HG03064 (cell line): ENCODE results near the gene PROCA1.
"Not testable (repeated sequence)": the region's sequence is repeated elsewhere in the genome, so short reads cannot be mapped to it uniquely, and the experiment has no call there.

Source experiments
- ATAC-seq: cut with Tn5 transposase; IDR thresholded peaks from one replicate; pipeline ENCODE4 v1.9.1; 2021; ENCODE audit warnings: low read depth; ENCODE audit not compliant: unreplicated experiment

Gene PROCA1

GRCh38 chr17:28744972-28745785 is 33.5 kb upstream of the PROCA1 start:
- ATAC-seq = no peak

GRCh38 chr17:28744104-28744971 is 32.6 kb upstream of the PROCA1 start:
- no peak for ATAC-seq

GRCh38 chr17:28743243-28744103 is 31.8 kb upstream of the PROCA1 start, which contains the start of gene TRAF4:
Gene TRAF4, plus strand, starts transcription at chr17:28744011. Its CDS starts 102 bp downstream, at chr17:28744113.
- ATAC-seq = peak; percentile 52

- ATAC-seq = no peak
Observed at GRCh38 chr17:28741358-28742349, 30.0 kb upstream of the PROCA1 start.

DNA sequence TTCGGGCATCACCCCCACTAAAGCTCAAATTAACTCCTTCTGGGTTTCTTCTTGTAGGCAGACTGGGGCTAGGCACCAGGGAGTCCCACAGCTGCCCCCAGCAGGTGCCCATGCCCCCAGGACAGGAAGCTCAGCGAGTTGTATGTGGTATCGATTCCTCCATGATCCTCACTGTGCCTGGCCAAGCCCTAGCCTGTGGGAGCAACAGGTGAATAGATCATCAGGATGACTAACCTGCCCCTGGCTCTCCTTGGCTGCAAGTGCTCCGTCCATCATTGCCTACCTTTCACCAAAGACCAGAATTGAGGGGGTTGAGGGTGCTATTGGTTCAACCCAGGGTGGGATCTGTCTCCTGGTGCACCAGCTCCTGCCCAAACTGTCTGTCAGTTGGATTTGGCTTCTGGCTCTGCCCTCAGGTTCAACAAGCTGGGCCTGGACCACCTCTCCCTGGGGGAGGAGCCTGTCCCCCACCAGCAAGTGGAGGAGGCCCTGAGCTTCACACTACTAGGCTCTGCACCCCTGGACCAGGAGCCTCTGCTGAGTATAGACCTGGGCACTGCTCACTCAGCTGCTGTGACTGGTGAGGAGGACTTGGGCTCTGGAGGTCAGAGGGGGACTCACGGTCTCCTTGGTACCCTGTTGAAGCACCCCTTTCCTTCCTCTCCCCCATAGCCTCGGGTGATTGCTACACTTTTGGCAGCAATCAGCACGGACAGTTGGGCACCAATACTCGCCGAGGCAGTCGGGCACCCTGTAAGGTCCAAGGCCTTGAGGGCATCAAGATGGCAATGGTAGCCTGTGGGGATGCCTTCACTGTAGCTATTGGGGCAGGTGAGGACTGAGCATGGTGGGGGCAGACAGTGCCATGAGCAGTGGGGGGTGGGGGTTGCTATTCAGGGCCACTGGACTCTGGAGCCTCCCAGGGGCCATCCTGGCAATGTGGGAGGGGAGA is 29.0 kb upstream of the PROCA1 start:
- no peak for ATAC-seq

- ATAC-seq = no peak
Observed at GRCh38 chr17:28738680-28739384, 27.1 kb upstream of the PROCA1 start.

GRCh38 chr17:28737770-28738679 is 26.3 kb upstream of the PROCA1 start:
- ATAC-seq = peak; percentile 52

- ATAC-seq = no peak
Observed at GRCh38 chr17:28737316-28737715, 25.6 kb upstream of the PROCA1 start.

DNA sequence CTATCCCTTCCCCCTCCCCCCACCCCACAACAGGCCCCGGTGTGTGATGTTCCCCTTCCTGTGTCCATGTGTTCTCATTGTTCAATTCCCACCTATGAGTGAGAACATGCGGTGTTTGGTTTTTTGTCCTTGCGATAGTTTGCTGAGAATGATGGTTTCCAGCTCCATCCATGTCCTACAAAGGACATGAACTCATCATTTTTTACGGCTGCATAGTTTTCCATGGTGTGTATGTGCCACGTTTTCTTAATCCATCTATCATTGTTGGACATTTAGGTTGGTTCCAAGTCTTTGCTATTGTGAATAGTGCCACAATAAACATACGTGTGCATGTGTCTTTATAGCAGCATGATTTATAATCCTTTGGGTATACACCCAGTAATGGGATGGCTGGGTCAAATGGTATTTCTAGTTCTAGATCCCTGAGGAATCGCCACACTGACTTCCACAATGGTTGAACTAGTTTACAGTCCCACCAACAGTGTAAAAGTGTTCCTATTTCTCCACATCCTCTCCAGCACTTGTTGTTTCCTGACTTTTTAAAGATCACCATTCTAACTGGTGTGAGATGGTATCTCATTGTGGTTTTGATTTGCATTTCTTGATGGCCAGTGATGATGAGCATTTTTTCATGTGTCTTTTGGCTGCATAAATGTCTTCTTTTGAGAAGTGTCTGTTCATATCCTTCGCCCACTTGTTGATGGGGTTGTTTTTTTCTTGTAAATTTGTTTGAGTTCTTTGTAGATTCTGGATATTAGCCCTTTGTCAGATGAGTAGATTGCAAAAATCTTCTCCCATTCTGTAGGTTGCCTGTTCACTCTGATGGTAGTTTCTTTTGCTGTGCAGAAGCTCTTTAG is 24.5 kb upstream of the PROCA1 start:
- not testable (repeated sequence) for ATAC-seq

DNA sequence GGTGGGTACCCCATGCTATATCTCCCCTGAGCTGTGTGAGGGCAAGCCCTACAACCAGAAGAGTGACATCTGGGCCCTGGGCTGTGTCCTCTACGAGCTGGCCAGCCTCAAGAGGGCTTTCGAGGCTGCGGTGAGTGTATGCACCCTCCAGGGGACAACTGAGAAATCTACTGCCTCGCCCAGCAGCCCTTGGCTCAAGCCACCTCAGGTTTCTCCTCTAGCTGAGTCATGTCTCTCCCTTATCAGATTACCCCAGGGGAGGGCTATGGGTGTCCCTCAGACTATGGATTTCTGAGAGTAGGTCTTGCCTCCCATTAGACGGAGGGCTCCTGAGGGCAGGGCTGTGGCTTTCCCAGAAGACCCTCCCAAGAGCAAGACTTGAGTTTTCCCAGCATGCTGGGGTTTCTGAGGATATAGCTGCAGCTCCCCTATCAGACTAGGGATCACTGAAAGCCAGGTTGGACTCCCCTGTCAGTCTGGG is 23.6 kb upstream of the PROCA1 start:
- ATAC-seq = no peak

DNA sequence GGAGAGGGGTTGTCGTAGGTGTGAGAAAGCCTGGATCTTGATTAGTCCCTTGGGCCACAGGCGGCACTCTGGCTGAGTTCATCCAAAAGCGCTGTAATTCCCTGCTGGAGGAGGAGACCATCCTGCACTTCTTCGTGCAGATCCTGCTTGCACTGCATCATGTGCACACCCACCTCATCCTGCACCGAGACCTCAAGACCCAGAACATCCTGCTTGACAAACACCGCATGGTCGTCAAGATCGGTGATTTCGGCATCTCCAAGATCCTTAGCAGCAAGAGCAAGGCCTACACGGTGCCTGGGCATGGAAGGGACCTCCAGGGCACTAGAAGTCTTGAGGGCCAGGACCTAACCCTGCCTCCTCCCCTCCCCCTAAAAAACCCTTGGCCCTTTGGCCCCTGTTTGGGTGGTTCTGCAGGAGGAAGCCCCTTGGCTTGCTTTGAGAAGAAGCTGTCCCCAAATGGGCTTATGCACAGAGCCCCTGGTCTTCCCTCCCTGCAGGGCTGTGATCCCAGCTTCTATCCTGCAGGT is 23.1 kb upstream of the PROCA1 start:
- no peak for ATAC-seq

- no peak for ATAC-seq
Observed at GRCh38 chr17:28733346-28733745, 21.7 kb upstream of the PROCA1 start.

GRCh38 chr17:28729950-28730330 is 18.3 kb upstream of the PROCA1 start:
- ATAC-seq = no peak

- peak; percentile 36 for ATAC-seq
Observed at GRCh38 chr17:28728364-28729200, 16.9 kb upstream of the PROCA1 start, which contains the start of gene NEK8. Gene NEK8, plus strand, starts transcription at chr17:28728788. Its CDS starts 26 bp downstream, at chr17:28728814.
